GM20431 (cell line): ENCODE data around the gene ADGRB2.

ENCODE experiments used
- in situ Hi-C: fragments of 300-500 bp; cut with MseI, MboI; formaldehyde crosslinking; loops from one replicate; pipeline ENCODE4 v1.15.0; 2020; ENCODE audit warnings: low sequenced_read_pairs; ENCODE audit not compliant: unreplicated experiment

ADGRB2 gene

GRCh38 chr1:31764312-31765040 is at the start of gene ADGRB2:
TSS of gene ADGRB2 (minus strand) at chr1:31764340. CDS start at chr1:31757221, 7,119 bp downstream.
- in situ Hi-C loops, result no loop called here

- in situ Hi-C loops, result no loop called here
Measured at GRCh38 chr1:31812158-31812829, 48.2 kb upstream of the ADGRB2 start.

- in situ Hi-C loops, result no loop called here
Measured at GRCh38 chr1:31811605-31812004, 47.5 kb upstream of the ADGRB2 start.

- in situ Hi-C loops, result no loop called here
Measured at GRCh38 chr1:31809698-31810097, 45.6 kb upstream of the ADGRB2 start.

GRCh38 chr1:31807273-31808048 is 43.3 kb upstream of the ADGRB2 start:
- in situ Hi-C loops, result no loop called here

GRCh38 chr1:31805318-31805717 is 41.2 kb upstream of the ADGRB2 start:
- in situ Hi-C loops, result no loop called here

GRCh38 chr1:31804098-31804497 is 40.0 kb upstream of the ADGRB2 start:
- in situ Hi-C loops, result no loop called here

- in situ Hi-C loops, result no loop called here
Measured at GRCh38 chr1:31803610-31804009, 39.5 kb upstream of the ADGRB2 start.

GRCh38 chr1:31802190-31803150 is 38.3 kb upstream of the ADGRB2 start:
- in situ Hi-C loops, result no loop called here

- in situ Hi-C loops, result no loop called here
Measured at GRCh38 chr1:31801458-31801857, 37.3 kb upstream of the ADGRB2 start.

- in situ Hi-C loops, result no loop called here
Measured at GRCh38 chr1:31800674-31800967, 36.5 kb upstream of the ADGRB2 start.

- in situ Hi-C loops, result no loop called here
Measured at GRCh38 chr1:31799895-31800673, 35.9 kb upstream of the ADGRB2 start.

- in situ Hi-C loops, result no loop called here
Measured at GRCh38 chr1:31799196-31799894, 35.2 kb upstream of the ADGRB2 start.

- in situ Hi-C loops, result no loop called here
Measured at GRCh38 chr1:31798433-31799195, 34.5 kb upstream of the ADGRB2 start.

- in situ Hi-C loops, result no loop called here
Measured at GRCh38 chr1:31798086-31798432, 33.9 kb upstream of the ADGRB2 start.

- in situ Hi-C loops, result no loop called here
Measured at GRCh38 chr1:31797216-31797615, 33.1 kb upstream of the ADGRB2 start.

- in situ Hi-C loops, result no loop called here
Measured at GRCh38 chr1:31796707-31797106, 32.6 kb upstream of the ADGRB2 start.
